ENCODE measurements around the gene VPS52.

DNA sequence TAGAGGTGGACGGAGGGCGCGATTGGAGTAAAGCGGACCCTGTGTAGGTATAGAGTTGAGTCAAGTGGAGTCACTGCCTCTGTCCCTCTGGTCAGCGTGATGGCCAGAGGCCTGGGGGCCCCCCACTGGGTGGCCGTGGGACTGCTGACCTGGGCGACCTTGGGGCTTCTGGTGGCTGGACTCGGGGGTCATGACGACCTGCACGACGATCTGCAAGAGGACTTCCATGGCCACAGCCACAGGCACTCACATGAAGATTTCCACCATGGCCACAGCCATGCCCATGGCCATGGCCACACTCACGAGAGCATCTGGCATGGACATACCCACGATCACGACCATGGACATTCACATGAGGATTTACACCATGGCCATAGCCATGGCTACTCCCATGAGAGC is 70.5 kb downstream of the VPS52 start:
- TF ChIP-seq, protein P1, sequence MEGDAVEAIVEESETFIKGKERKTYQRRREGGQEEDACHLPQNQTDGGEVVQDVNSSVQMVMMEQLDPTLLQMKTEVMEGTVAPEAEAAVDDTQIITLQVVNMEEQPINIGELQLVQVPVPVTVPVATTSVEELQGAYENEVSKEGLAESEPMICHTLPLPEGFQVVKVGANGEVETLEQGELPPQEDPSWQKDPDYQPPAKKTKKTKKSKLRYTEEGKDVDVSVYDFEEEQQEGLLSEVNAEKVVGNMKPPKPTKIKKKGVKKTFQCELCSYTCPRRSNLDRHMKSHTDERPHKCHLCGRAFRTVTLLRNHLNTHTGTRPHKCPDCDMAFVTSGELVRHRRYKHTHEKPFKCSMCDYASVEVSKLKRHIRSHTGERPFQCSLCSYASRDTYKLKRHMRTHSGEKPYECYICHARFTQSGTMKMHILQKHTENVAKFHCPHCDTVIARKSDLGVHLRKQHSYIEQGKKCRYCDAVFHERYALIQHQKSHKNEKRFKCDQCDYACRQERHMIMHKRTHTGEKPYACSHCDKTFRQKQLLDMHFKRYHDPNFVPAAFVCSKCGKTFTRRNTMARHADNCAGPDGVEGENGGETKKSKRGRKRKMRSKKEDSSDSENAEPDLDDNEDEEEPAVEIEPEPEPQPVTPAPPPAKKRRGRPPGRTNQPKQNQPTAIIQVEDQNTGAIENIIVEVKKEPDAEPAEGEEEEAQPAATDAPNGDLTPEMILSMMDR (IDR thresholded peaks at IDR 0.05; ENCODE audit: insufficient read depth, low read depth, low read length): no peak
- no peak for TF ChIP-seq EZH2 (IDR thresholded peaks at IDR 0.05; ENCODE audit: insufficient read depth, low read length)

Measured in astrocyte (in vitro differentiated cells and primary cell).